Fibroblast of mammary gland (primary cell): ENCODE measurements around the gene SLC35F3.
A peak's percentile ranks its signal among the peaks of the same experiment; 100 is the strongest.

Source experiments
- DNase-seq: peaks from one replicate; pipeline ENCODE4 v3.0.0-alpha.2; 2010; ENCODE audit warnings: low read depth
- H3K4me3 ChIP-seq: 2 replicates; pipeline ENCODE4 v1.5.1; 2011; ENCODE audit warnings: low read depth, mild to moderate bottlenecking, low read length, moderate library complexity; ENCODE audit not compliant: control insufficient read depth
- CTCF ChIP-seq: conservative IDR thresholded peaks from 2 replicates; pipeline ENCODE4 v1.5.1; 2011; ENCODE audit warnings: low read depth, low read length, inconsistent platforms; ENCODE audit not compliant: control insufficient read depth, insufficient read depth

SLC35F3 gene

GRCh38 chr1:234199476-234200127, 295.1 kb downstream of the SLC35F3 start:
- H3K4me3 ChIP-seq, result no peak overlapping the region
- no peak for TF ChIP-seq CTCF
- DNase-seq, result no peak

- no peak for TF ChIP-seq CTCF
- no peak overlapping the region for H3K4me3 ChIP-seq
- DNase-seq, result no peak
These were observed 296.1 kb downstream of the SLC35F3 start for GRCh38 chr1:234200566-234200965.

- DNase-seq, result no peak
- TF ChIP-seq CTCF, result no peak
These were observed 297.1 kb downstream of the SLC35F3 start for GRCh38 chr1:234201600-234201999.

GRCh38 chr1:234205966-234206365, 301.5 kb downstream of the SLC35F3 start:
- no peak overlapping the region for H3K4me3 ChIP-seq
- TF ChIP-seq CTCF, result no peak
- DNase-seq, result no peak

More at GRCh38 chr1:234201600-234201999, 297.1 kb downstream of the SLC35F3 start:
- H3K4me3 ChIP-seq, result no peak overlapping the region

- DNase-seq, result peak; percentile 80
- no peak overlapping the region for H3K4me3 ChIP-seq
- no peak for TF ChIP-seq CTCF
These were observed 302.3 kb downstream of the SLC35F3 start for GRCh38 chr1:234206651-234207284.

- DNase-seq, result no peak
- no peak overlapping the region for H3K4me3 ChIP-seq
- no peak for TF ChIP-seq CTCF
These were observed 303.9 kb downstream of the SLC35F3 start for GRCh38 chr1:234208351-234208750.
